Lung (tissue), 12 donors: Measurements from ENCODE around the gene P4HA3. TPM values are rescaled to one million over a fixed set of nuclear protein-coding genes. Genes with fewer than 3 reads are reported as not detected.

Experiments used
- ATAC-seq: fragments of 200-7000 bp; cut with Tn5 transposase; one replicate; pipeline ENCODE4 v1.9.1; 2020; ENCODE audit warnings: moderate number of reproducible peaks; ENCODE audit not compliant: insufficient read depth, low FRiP score
- DNase-seq, 3 donors: peaks; one replicate each; pipeline ENCODE4 v3.0.0-alpha.2; 2013 to 2017
- H3K27ac ChIP-seq, 2 donors: one replicate each; pipeline ENCODE4 v1.5.1; 2013; ENCODE audit warnings: mild to moderate bottlenecking in 2 of 2, moderate library complexity in 2 of 2, control low read depth in 1 of 2, inconsistent platforms in 1 of 2, low read depth in 1 of 2, low read length in 1 of 2
- H3K27me3 ChIP-seq, 3 donors: one replicate each; pipeline ENCODE4 v1.5.1; 2013; ENCODE audit warnings: low read length in 2 of 3; ENCODE audit not compliant: control insufficient read depth in 3 of 3, insufficient read depth in 3 of 3
- H3K36me3 ChIP-seq, 4 donors: one replicate each; pipeline ENCODE4 v1.5.1; 2013; ENCODE audit warnings: low read length in 4 of 4, mild to moderate bottlenecking in 1 of 4, moderate library complexity in 1 of 4; ENCODE audit not compliant: control insufficient read depth in 4 of 4, insufficient read depth in 4 of 4
- H3K4me1 ChIP-seq, 5 donors: one replicate each; pipeline ENCODE4 v1.5.1; 2013; ENCODE audit warnings: low read length in 5 of 5, mild to moderate bottlenecking in 2 of 5, moderate library complexity in 1 of 5; ENCODE audit not compliant: control insufficient read depth in 5 of 5, insufficient read depth in 5 of 5
- H3K4me3 ChIP-seq: one replicate; pipeline ENCODE4 v1.5.1; 2013; ENCODE audit warnings: mild to moderate bottlenecking, control low read depth, moderate library complexity
- H3K9ac ChIP-seq, 2 donors: one replicate each; pipeline ENCODE4 v1.5.1; 2013; ENCODE audit warnings: low read length in 2 of 2, control low read depth in 1 of 2; ENCODE audit not compliant: insufficient read depth in 1 of 2
- H3K9me3 ChIP-seq, 4 donors: one replicate each; pipeline ENCODE4 v1.5.1; 2013; ENCODE audit warnings: low read length in 3 of 4, mild to moderate bottlenecking in 1 of 4, moderate library complexity in 1 of 4; ENCODE audit not compliant: control insufficient read depth in 4 of 4, insufficient read depth in 3 of 4
- CTCF ChIP-seq: IDR thresholded peaks from 2 replicates; pipeline ENCODE4 v1.5.1; 2012; ENCODE audit warnings: mild to moderate bottlenecking; ENCODE audit errors: control extremely low read depth, extremely low read depth
- WGBS, 2 donors: extraction: QIAGEN DNeasy Blood & Tissue Kit; methylation state at CpG; one replicate each; pipeline ENCODE4 v1.1.7; 2013; 5-methylcytosine and 5-hydroxymethylcytosine counted together
- polyA plus RNA-seq, 2 donors: library from polyadenylated mRNA; stranded (reverse); fragments of 200-250 nt; gene quantifications; one replicate each; pipeline ENCODE4 v1.2.1, GENCODE V29; 2013
- total RNA-seq, 2 donors: library from RNA; depleted of rRNA in 1 of 2; stranded (reverse); fragments of >200 nt in 1 of 2; gene quantifications; one replicate each; pipeline ENCODE4 v1.2.1, GENCODE V29; 2014 to 2021
- donor health status: control.
- donor health status: control.
- donor health status: Bipolar disorder and iron deficiency.
- donor health status: healthy.
- donor health status: DM: yes; HTN: yes; CAD: no.

The P4HA3 gene
- total and polyA plus RNA-seq, 4 donors, result 0.40 to 3.3 (median 0.99) TPM

GRCh38 chr11:74237541-74237940 is 73.9 kb downstream of the P4HA3 start:
- ATAC-seq (no peak), DNase-seq (no peak)
- no peak for TF ChIP-seq CTCF
- 92 to 100% methylated on average over 2 of the region's 2 CpGs for WGBS, 2 donors
- H3K27ac ChIP-seq, result no peak overlapping the region
- no peak overlapping the region for H3K9ac ChIP-seq
- H3K27me3 ChIP-seq, result no peaks in the 10 kb centered on the region
- H3K9me3 ChIP-seq, result no peaks in the 10 kb centered on the region
- H3K4me1 ChIP-seq, result peaks cover 0 to 4% (median 0%) of the 10 kb centered on the region in 5 donors
- H3K4me3 ChIP-seq, result no peak overlapping the region
- H3K36me3 ChIP-seq, result peaks cover 6 to 24% (median 15%) of the 10 kb centered on the region in 4 donors

GRCh38 chr11:74235121-74235520 is 76.3 kb downstream of the P4HA3 start:
- ATAC-seq, result no peak

GRCh38 chr11:74233683-74234082 is 77.8 kb downstream of the P4HA3 start:
- 92 to 93% methylated on average over 3 of the region's 3 CpGs for WGBS, 2 donors
- H3K4me1 ChIP-seq, result peaks cover 0 to 4% (median 0%) of the 10 kb centered on the region in 5 donors
- DNase-seq (no peak), ATAC-seq (no peak)
- no peaks in the 10 kb centered on the region for H3K27me3 ChIP-seq
- peaks cover 11 to 26% (median 15%) of the 10 kb centered on the region in 4 donors for H3K36me3 ChIP-seq
- TF ChIP-seq CTCF, result no peak
- H3K27ac ChIP-seq, result no peak overlapping the region
- no peak overlapping the region for H3K9ac ChIP-seq
- H3K9me3 ChIP-seq, result no peaks in the 10 kb centered on the region
- H3K4me3 ChIP-seq, result no peak overlapping the region

More at GRCh38 chr11:74235121-74235520, 76.3 kb downstream of the P4HA3 start:
- Histone ChIP-seq H3K36me3 (peaks cover 11 to 29% (median 18%) of the 10 kb centered on the region in 4 donors), H3K27me3 (no peaks in the 10 kb centered on the region), H3K9ac (no peak overlapping the region), H3K4me1 (peaks cover 0 to 4% (median 0%) of the 10 kb centered on the region in 5 donors), H3K9me3 (no peaks in the 10 kb centered on the region), H3K4me3 (no peak overlapping the region), H3K27ac (no peak overlapping the region)
- TF ChIP-seq CTCF, result no peak
- 89 to 93% methylated on average over 4 of the region's 4 CpGs for WGBS, 2 donors
- no peak for DNase-seq
